ENCODE measurements around the gene SPAG8.

GRCh38 chr9:35812025-35812602 is at the start of gene SPAG8:
- TF ChIP-seq GATA3 (IDR thresholded peaks at IDR 0.05; ENCODE audit: low read depth, low read length) (no peak), GATA2 (IDR thresholded peaks at IDR 0.05; ENCODE audit: low read depth, low read length) (no peak)
